RWPE1 (cell line): ENCODE data around the gene PER3.

Source experiments
- CTCF ChIA-PET: fragments of 350-600 bp; sonication (Branson Sonifier 250); formaldehyde crosslinking; extraction: SDS; loops from one replicate; lab custom pipeline; 2021; lab: Yijun Ruan, JAX
- POLR2A ChIA-PET: fragments of 400-600 bp; formaldehyde crosslinking; extraction: SDS; loops from one replicate; lab custom pipeline; 2020; ENCODE audit warnings: antibody characterized with exemption; ENCODE audit not compliant: low non-redundant PET; lab: Yijun Ruan, JAX
- DNase-seq: peaks from one replicate; pipeline ENCODE4 v3.0.0; 2012; ENCODE audit warnings: low spot score
- H3K27ac ChIP-seq: fragments of 450-650 bp; 2 replicates; pipeline ENCODE4 v1.5.1; 2017
- TF ChIP-seq, protein P1 (sequence below): fragments of 450-650 bp; conservative IDR thresholded peaks from 2 replicates; pipeline ENCODE4 v1.5.1; 2017; ENCODE audit warnings: low read depth, mild to moderate bottlenecking

PER3 gene

DNA sequence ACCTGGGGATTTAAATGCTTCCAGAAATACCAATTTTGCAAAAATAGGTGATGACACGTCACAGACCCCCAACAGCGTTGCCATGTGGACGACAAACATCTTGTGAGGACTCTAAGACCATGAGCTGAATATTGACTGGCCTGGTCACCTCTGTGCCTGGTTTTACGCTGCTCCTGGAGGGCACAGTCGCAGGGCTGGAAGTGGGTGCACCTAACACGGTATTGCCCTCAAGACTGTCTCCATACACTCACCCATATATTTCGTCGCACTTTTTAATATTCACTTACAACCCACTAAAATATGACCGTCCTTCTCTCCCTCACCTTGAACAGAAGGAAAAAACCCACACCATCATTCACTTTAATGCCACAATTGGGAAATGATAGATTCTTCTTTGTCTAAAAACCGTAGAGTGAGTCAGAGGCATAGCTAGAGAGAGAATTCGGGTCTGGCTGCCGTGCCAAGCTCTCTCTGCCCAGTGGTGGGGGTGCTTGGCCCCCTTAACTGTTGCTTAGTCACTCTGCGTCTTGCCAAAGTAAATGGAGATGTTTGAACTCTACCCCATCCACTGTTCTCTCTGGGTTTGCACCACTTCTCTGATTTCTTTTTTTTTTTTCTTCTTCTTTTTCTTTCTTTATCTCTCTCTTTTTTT is 109.6 kb downstream of the PER3 start:
- ChIA-PET CTCF (no interaction called here), POLR2A (no interaction called here)
- TF ChIP-seq, protein P1, sequence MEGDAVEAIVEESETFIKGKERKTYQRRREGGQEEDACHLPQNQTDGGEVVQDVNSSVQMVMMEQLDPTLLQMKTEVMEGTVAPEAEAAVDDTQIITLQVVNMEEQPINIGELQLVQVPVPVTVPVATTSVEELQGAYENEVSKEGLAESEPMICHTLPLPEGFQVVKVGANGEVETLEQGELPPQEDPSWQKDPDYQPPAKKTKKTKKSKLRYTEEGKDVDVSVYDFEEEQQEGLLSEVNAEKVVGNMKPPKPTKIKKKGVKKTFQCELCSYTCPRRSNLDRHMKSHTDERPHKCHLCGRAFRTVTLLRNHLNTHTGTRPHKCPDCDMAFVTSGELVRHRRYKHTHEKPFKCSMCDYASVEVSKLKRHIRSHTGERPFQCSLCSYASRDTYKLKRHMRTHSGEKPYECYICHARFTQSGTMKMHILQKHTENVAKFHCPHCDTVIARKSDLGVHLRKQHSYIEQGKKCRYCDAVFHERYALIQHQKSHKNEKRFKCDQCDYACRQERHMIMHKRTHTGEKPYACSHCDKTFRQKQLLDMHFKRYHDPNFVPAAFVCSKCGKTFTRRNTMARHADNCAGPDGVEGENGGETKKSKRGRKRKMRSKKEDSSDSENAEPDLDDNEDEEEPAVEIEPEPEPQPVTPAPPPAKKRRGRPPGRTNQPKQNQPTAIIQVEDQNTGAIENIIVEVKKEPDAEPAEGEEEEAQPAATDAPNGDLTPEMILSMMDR = no peak
- no peak for DNase-seq
- peak overlapping the region; percentile 17; the same call in 1 of the 2 replicates for H3K27ac ChIP-seq
